ENCODE measurements around the gene FAM3C.

FAM3C gene

DNA sequence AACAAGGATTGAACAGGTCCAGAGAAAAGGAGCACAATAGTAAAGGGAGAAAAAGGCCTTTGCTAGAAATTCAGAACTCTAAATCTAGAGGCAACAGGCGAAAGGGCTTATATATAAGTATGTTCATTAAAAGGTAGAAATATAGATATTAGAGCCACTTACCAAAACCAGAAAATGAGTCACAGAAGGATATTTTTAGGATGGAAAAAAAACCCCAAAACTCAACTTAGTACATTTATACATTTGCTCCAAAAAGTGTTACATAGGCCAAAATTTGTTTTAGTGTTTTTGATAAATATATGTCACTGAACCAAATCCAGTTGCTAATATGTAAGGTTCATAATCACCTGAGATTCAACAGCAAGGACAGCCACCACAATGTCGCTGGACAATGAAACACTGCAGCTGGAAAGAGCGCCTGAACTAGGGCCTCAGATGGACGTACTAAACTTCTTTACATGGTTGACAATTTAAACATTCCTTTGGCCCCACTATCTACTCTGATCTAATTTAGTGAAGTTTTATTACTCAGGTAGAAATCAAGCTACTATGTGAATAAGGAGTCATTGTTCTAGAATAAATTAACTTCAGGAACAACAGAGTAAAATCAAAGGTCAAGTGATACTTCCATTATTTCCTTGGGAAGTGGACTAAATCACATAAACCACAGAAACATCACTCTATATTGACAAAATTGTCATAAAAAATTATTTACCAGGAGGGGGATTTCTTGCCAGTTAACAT is 10.9 kb downstream of the FAM3C start:
- no peak overlapping the region for H3K27ac ChIP-seq
- no peak overlapping the region for H3K4me3 ChIP-seq (ENCODE audit: low read depth in 1 of 2, low read length in 1 of 2)
- no peaks in the 10 kb centered on the region for H3K36me3 ChIP-seq
- H3K27me3 ChIP-seq, result no peaks in the 10 kb centered on the region
- TF ChIP-seq, protein P1, sequence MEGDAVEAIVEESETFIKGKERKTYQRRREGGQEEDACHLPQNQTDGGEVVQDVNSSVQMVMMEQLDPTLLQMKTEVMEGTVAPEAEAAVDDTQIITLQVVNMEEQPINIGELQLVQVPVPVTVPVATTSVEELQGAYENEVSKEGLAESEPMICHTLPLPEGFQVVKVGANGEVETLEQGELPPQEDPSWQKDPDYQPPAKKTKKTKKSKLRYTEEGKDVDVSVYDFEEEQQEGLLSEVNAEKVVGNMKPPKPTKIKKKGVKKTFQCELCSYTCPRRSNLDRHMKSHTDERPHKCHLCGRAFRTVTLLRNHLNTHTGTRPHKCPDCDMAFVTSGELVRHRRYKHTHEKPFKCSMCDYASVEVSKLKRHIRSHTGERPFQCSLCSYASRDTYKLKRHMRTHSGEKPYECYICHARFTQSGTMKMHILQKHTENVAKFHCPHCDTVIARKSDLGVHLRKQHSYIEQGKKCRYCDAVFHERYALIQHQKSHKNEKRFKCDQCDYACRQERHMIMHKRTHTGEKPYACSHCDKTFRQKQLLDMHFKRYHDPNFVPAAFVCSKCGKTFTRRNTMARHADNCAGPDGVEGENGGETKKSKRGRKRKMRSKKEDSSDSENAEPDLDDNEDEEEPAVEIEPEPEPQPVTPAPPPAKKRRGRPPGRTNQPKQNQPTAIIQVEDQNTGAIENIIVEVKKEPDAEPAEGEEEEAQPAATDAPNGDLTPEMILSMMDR (IDR thresholded peaks at IDR 0.05), result no peak
- H3K4me1 ChIP-seq (ENCODE audit: control insufficient read depth in 1 of 2, insufficient read depth in 1 of 2, low read depth in 1 of 2, low read length in 1 of 2), result no peaks in the 10 kb centered on the region
- no peaks in the 10 kb centered on the region for H3K9me3 ChIP-seq

DNA sequence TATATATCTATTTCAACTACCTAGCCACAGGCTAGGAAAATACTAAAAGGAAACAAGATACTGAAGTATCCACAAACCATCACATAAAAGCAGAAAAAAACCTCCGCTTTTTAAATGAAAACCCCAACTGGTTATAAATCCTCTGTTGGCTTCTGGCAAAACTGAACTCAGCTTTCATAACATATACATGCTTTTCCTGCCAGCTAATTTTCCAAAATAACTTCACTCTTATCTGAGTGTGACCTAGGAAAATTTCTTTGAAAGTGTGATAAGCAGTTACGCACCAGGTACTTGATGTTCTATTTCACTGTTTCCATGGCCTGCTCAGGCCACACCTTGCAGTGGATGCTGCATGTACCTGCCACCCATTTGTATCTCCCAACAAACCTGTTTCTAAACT is 11.8 kb downstream of the FAM3C start:
- H3K9me3 ChIP-seq, result no peaks in the 10 kb centered on the region
- no peaks in the 10 kb centered on the region for H3K4me1 ChIP-seq (ENCODE audit: control insufficient read depth in 1 of 2, insufficient read depth in 1 of 2, low read depth in 1 of 2, low read length in 1 of 2)
- no peak overlapping the region for H3K4me3 ChIP-seq (ENCODE audit: low read depth in 1 of 2, low read length in 1 of 2)
- no peaks in the 10 kb centered on the region for H3K27me3 ChIP-seq
- H3K27ac ChIP-seq, result no peak overlapping the region
- TF ChIP-seq, protein P1 (IDR thresholded peaks at IDR 0.05), result no peak
- H3K36me3 ChIP-seq, result no peaks in the 10 kb centered on the region

DNA sequence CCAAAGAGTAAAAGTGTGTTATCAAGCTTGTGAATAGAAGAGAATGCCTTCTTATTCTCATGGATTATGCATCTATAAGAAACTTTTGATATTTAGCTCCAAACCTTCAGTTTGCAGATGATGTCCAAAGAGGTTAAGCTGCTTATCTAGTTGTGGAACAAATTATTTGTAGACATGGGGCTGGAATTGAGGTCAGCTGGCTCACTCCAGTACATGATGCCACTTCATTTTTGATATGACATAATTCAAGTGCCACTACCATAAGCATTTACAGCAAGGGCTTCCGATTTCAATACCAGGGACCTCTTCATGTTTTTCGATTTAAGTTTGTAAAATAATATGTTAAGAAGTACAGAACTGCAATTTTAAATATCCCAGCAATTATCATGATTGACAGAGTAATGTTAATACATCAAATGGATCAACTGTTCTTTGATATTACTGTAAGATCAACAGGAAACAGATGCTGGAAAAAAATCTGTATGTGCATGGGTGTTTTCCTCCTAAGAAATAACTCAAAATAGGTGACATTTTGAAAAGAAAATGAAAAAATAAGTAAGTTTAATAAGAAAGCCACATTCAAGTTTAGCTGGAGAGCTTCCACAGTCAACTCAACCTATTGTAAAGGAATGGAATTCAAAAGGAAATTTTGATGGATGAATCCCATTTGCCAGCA is 12.7 kb downstream of the FAM3C start:
- no peaks in the 10 kb centered on the region for H3K9me3 ChIP-seq
- H3K36me3 ChIP-seq, result no peaks in the 10 kb centered on the region
- H3K27ac ChIP-seq, result no peak overlapping the region
- H3K27me3 ChIP-seq, result no peaks in the 10 kb centered on the region
- H3K4me3 ChIP-seq (ENCODE audit: low read depth in 1 of 2, low read length in 1 of 2), result no peak overlapping the region
- H3K4me1 ChIP-seq (ENCODE audit: control insufficient read depth in 1 of 2, insufficient read depth in 1 of 2, low read depth in 1 of 2, low read length in 1 of 2), result no peaks in the 10 kb centered on the region
- TF ChIP-seq, protein P1 (IDR thresholded peaks at IDR 0.05), result no peak

DNA sequence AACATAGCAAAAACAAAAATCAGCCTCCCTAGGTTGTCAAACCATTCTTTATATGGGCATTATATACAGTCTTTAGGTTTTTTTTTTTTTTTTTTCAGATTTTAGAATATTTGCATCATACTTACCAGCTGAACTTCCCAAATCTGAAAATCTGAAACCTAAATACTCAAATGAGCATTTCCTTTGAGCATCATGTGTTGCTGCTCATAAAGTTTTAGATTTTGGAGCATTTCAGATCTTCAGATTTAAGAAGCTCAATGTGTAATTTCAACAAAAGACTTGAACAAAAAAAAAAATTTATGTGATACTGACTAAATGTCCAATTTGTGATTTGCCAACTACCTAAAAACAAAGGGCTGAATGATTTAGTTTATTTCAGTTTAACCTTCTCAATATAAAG is 13.6 kb downstream of the FAM3C start:
- Histone ChIP-seq H3K4me3 (ENCODE audit: low read depth in 1 of 2, low read length in 1 of 2) (no peak overlapping the region), H3K9me3 (no peaks in the 10 kb centered on the region), H3K27me3 (no peaks in the 10 kb centered on the region), H3K4me1 (ENCODE audit: control insufficient read depth in 1 of 2, insufficient read depth in 1 of 2, low read depth in 1 of 2, low read length in 1 of 2) (no peaks in the 10 kb centered on the region), H3K36me3 (no peaks in the 10 kb centered on the region), H3K27ac (no peak overlapping the region)
- TF ChIP-seq, protein P1 (IDR thresholded peaks at IDR 0.05), result no peak

DNA sequence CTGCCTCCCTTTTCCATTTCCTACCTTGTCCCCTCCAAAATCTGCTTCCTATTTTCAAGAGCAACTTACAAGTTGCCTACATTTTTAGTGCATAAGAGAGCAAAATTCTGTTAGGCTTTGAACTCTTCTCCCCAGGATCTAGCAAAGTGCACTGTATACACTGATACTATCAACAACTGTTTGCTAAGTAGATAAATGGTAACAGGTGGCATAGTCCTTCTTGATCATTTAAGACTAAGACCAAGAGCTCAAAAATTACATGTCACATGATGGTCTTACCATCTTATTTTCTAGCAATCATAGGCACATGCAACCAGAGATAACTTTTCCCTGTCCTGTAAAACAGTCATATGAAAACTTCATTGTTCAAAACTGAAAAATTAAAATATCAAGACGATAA is 16.2 kb downstream of the FAM3C start:
- Histone ChIP-seq H3K27me3 (no peaks in the 10 kb centered on the region), H3K36me3 (no peaks in the 10 kb centered on the region), H3K4me3 (ENCODE audit: low read depth in 1 of 2, low read length in 1 of 2) (no peak overlapping the region), H3K27ac (no peak overlapping the region), H3K4me1 (ENCODE audit: control insufficient read depth in 1 of 2, insufficient read depth in 1 of 2, low read depth in 1 of 2, low read length in 1 of 2) (no peaks in the 10 kb centered on the region), H3K9me3 (no peaks in the 10 kb centered on the region)
- TF ChIP-seq, protein P1 (IDR thresholded peaks at IDR 0.05), result no peak
